Measurements from ENCODE around the gene NUDC. TPM values are rescaled to one million over a fixed set of nuclear protein-coding genes. Genes with fewer than 3 reads are reported as not detected.

Gene NUDC
- total and polyA plus RNA-seq, 12 donors: 48.9 to 95.9 (median 62.8) TPM

GRCh38 chr1:26922901-26923300, 1.4 kb downstream of the NUDC start:
- 89 to 90% methylated on average over 3 of the region's 3 CpGs for WGBS, 2 donors
- Histone ChIP-seq H3K4me3 (peak overlapping the region in 6 of 10 donors; percentile 84 to 98 (median 94)), H3K36me3 (peaks cover 0 to 50% (median 21%) of the 10 kb centered on the region in 9 donors), H3K4me1 (peaks cover 7 to 28% (median 22%) of the 10 kb centered on the region in 9 donors), H3K27me3 (no peaks in the 10 kb centered on the region), H3K27ac (no peak overlapping the region), H3K9me3 (no peaks in the 10 kb centered on the region)
- ATAC-seq: no peak
- intact Hi-C loops (cut with DNase I): loop anchor here in 1 of 10 donors (5.0 kb wide), 1 partner anchor 74 kb away; no protein-coding TSS in a partner anchor
- TF ChIP-seq, protein P1, sequence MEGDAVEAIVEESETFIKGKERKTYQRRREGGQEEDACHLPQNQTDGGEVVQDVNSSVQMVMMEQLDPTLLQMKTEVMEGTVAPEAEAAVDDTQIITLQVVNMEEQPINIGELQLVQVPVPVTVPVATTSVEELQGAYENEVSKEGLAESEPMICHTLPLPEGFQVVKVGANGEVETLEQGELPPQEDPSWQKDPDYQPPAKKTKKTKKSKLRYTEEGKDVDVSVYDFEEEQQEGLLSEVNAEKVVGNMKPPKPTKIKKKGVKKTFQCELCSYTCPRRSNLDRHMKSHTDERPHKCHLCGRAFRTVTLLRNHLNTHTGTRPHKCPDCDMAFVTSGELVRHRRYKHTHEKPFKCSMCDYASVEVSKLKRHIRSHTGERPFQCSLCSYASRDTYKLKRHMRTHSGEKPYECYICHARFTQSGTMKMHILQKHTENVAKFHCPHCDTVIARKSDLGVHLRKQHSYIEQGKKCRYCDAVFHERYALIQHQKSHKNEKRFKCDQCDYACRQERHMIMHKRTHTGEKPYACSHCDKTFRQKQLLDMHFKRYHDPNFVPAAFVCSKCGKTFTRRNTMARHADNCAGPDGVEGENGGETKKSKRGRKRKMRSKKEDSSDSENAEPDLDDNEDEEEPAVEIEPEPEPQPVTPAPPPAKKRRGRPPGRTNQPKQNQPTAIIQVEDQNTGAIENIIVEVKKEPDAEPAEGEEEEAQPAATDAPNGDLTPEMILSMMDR (IDR thresholded peaks at IDR 0.05): no peak
- DNase-seq: no peak

DNA sequence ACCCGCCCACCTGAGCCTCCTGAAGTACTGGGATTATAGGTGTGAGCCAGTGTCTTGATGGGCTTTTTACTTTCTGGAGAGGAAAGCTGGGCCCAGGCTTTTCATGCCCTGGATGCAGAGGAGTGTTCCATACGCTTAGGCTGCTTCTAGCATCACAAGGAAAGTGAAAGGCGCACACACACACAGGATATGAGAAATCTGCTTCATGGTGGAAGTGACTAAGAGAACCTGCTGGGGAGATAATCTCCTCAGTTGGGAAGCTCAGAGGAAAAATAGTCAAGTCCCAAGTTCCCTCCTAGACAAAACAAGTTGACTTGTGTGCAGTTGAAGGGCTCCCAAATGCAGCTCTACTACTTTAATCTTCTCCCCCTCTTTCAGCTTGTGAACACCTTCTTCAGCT, 2.2 kb downstream of the NUDC start:
- peaks cover 0 to 58% (median 21%) of the 10 kb centered on the region in 9 donors for H3K36me3 ChIP-seq
- intact Hi-C loops (cut with DNase I): loop anchor here in 1 of 10 donors (5.0 kb wide), 1 partner anchor 74 kb away; no protein-coding TSS in a partner anchor
- no peaks in the 10 kb centered on the region for H3K9me3 ChIP-seq
- 90 to 92% methylated on average over 3 of the region's 3 CpGs for WGBS, 2 donors
- peak overlapping the region in 1 of 10 donors; percentile 8 for H3K27ac ChIP-seq
- H3K27me3 ChIP-seq: no peaks in the 10 kb centered on the region
- H3K4me1 ChIP-seq: peaks cover 7 to 28% (median 22%) of the 10 kb centered on the region in 9 donors
- TF ChIP-seq, protein P1 (IDR thresholded peaks at IDR 0.05): no peak
- DNase-seq: no peak
- ATAC-seq: no peak
- H3K4me3 ChIP-seq: no peak overlapping the region

GRCh38 chr1:26932531-26932930, 11.0 kb downstream of the NUDC start:
- H3K36me3 ChIP-seq: peaks cover 0 to 92% (median 11%) of the 10 kb centered on the region in 9 donors
- H3K4me1 ChIP-seq: peaks cover 0 to 7% (median 2%) of the 10 kb centered on the region in 9 donors
- DNase-seq (no peak), ATAC-seq (no peak)
- H3K4me3 ChIP-seq: no peak overlapping the region
- intact Hi-C loops (cut with DNase I): no loop called here
- WGBS, 2 donors: 87 to 89% methylated on average over 3 of the region's 3 CpGs
- no peaks in the 10 kb centered on the region for H3K27me3 ChIP-seq
- H3K27ac ChIP-seq: no peak overlapping the region
- H3K9me3 ChIP-seq: no peaks in the 10 kb centered on the region
- TF ChIP-seq, protein P1 (IDR thresholded peaks at IDR 0.05): no peak

GRCh38 chr1:26936823-26937222, 15.3 kb downstream of the NUDC start:
- Histone ChIP-seq H3K27me3 (no peaks in the 10 kb centered on the region), H3K27ac (peak overlapping the region in 1 of 10 donors; percentile 30), H3K9me3 (no peaks in the 10 kb centered on the region), H3K4me1 (peaks cover 5 to 33% (median 22%) of the 10 kb centered on the region in 9 donors), H3K4me3 (no peak overlapping the region), H3K36me3 (peaks cover 0 to 66% (median 12%) of the 10 kb centered on the region in 9 donors)
- 81 to 87% methylated on average over 6 of the region's 6 CpGs for WGBS, 2 donors
- intact Hi-C loops (cut with DNase I): no loop called here
- DNase-seq (no peak), ATAC-seq (no peak)
- TF ChIP-seq, protein P1 (IDR thresholded peaks at IDR 0.05): no peak
